ENCODE data around the gene ADGRG6.

The ADGRG6 gene

DNA sequence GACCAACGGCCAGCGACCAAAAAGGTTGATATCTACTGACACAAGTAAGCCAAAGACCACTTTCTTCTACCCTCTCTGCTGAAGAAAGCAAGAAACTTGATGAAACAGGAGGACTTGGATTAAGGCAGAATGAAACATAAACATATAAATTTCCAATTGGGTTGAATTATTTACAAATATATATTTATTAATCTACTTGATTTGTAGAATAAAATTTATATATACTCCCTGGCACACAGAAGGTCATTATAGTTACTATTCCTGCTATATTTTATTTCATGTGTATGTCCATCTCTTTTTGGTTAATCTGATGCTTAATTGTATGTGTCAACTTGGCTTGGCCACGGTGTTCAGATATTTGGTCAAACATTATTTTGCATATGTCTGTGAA, 4.2 kb upstream of the ADGRG6 start:
- WGBS (ENCODE audit: insufficient coverage), result no CpG with 5 or more reads among the region's 3 CpGs
- H3K27ac ChIP-seq (ENCODE audit: insufficient read depth in 1 of 2, low read depth in 1 of 2, low read length in 2 of 2, poor library complexity in 1 of 2, severe bottlenecking in 2 of 2), result no peak overlapping the region
- no peak overlapping the region for H3K4me3 ChIP-seq (ENCODE audit: control insufficient read depth in 1 of 7, extremely low read depth in 1 of 7, insufficient read depth in 4 of 7, low read depth in 2 of 7, low read length in 6 of 7)
- H3K9me3 ChIP-seq (ENCODE audit: control extremely low read depth in 1 of 5, control insufficient read depth in 4 of 5, insufficient read depth in 2 of 5, low read depth in 1 of 5, low read length in 4 of 5), result no peaks in the 10 kb centered on the region
- H3K36me3 ChIP-seq (ENCODE audit: control insufficient read depth in 4 of 4, insufficient read depth in 4 of 4, low read length in 3 of 4), result no peaks in the 10 kb centered on the region
- H3K27me3 ChIP-seq (replicated peaks in 2 of 5; ENCODE audit: control insufficient read depth in 4 of 5, insufficient read depth in 5 of 5, low read length in 4 of 5), result no peaks in the 10 kb centered on the region
- DNase-seq, result no peak
- peaks cover 2 to 32% (median 23%) of the 10 kb centered on the region in 4 experiments for H3K4me1 ChIP-seq (ENCODE audit: control extremely low read depth in 1 of 4, control insufficient read depth in 4 of 4, insufficient read depth in 4 of 4, low read length in 3 of 4)
- POLR2A ChIA-PET, result no interaction called here
- CTCF ChIA-PET, result interaction anchor here (0.7 to 1.2 kb wide), 3 partner anchors 10 to 66 kb away, joined by 3 to 6 read pairs (median 3); no protein-coding TSS in a partner anchor

GRCh38 chr6:142297996-142298753, 3.6 kb upstream of the ADGRG6 start:
- DNase-seq, result peak in 2 of 3 donors; percentile 48 to 59
- 81% methylated on average over 2 of the region's 3 CpGs for WGBS (ENCODE audit: insufficient coverage)
- no peak overlapping the region for H3K27ac ChIP-seq (ENCODE audit: insufficient read depth in 1 of 2, low read depth in 1 of 2, low read length in 2 of 2, poor library complexity in 1 of 2, severe bottlenecking in 2 of 2)

DNA sequence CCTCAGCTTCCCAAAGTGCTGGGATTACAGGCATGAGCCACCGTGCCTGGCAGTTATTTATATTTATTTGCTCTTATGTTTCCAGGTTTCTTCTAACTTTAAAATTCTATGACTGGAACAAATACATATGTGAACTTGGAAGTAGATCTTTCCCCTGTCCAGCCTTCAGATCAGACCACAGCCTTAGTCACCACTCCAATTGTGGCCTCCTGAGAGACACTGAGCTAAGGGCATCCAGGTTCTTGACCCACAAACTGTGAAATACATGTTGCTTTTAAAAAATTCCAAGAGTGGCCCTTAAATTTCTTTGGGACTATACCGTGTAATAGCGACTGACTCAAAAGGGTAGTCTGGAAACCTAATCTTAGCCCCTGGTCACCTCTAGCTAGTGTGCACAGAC, 1.5 kb upstream of the ADGRG6 start:
- Histone ChIP-seq H3K9me3 (ENCODE audit: control extremely low read depth in 1 of 5, control insufficient read depth in 4 of 5, insufficient read depth in 2 of 5, low read depth in 1 of 5, low read length in 4 of 5) (no peaks in the 10 kb centered on the region), H3K36me3 (ENCODE audit: control insufficient read depth in 4 of 4, insufficient read depth in 4 of 4, low read length in 3 of 4) (no peaks in the 10 kb centered on the region), H3K27me3 (replicated peaks in 2 of 5; ENCODE audit: control insufficient read depth in 4 of 5, insufficient read depth in 5 of 5, low read length in 4 of 5) (no peaks in the 10 kb centered on the region), H3K4me1 (ENCODE audit: control extremely low read depth in 1 of 4, control insufficient read depth in 4 of 4, insufficient read depth in 4 of 4, low read length in 3 of 4) (peaks cover 2 to 31% (median 18%) of the 10 kb centered on the region in 4 experiments), H3K27ac (ENCODE audit: insufficient read depth in 1 of 2, low read depth in 1 of 2, low read length in 2 of 2, poor library complexity in 1 of 2, severe bottlenecking in 2 of 2) (no peak overlapping the region), H3K4me3 (ENCODE audit: control insufficient read depth in 1 of 7, extremely low read depth in 1 of 7, insufficient read depth in 4 of 7, low read depth in 2 of 7, low read length in 6 of 7) (peak overlapping the region in 1 of 7 experiments; percentile 85)
- POLR2A ChIA-PET, result no interaction called here
- WGBS (ENCODE audit: insufficient coverage), result 85% methylated on average over 3 of the region's 3 CpGs
- no peak for DNase-seq
- CTCF ChIA-PET, result interaction anchor here (0.8 to 1.3 kb wide), 2 partner anchors 13 to 103 kb away, joined by 3 read pairs; no protein-coding TSS in a partner anchor

More at GRCh38 chr6:142297996-142298753, 3.6 kb upstream of the ADGRG6 start:
- Histone ChIP-seq H3K27me3 (replicated peaks in 2 of 5; ENCODE audit: control insufficient read depth in 4 of 5, insufficient read depth in 5 of 5, low read length in 4 of 5) (no peaks in the 10 kb centered on the region), H3K36me3 (ENCODE audit: control insufficient read depth in 4 of 4, insufficient read depth in 4 of 4, low read length in 3 of 4) (no peaks in the 10 kb centered on the region), H3K4me3 (ENCODE audit: control insufficient read depth in 1 of 7, extremely low read depth in 1 of 7, insufficient read depth in 4 of 7, low read depth in 2 of 7, low read length in 6 of 7) (no peak overlapping the region), H3K9me3 (ENCODE audit: control extremely low read depth in 1 of 5, control insufficient read depth in 4 of 5, insufficient read depth in 2 of 5, low read depth in 1 of 5, low read length in 4 of 5) (no peaks in the 10 kb centered on the region), H3K4me1 (ENCODE audit: control extremely low read depth in 1 of 4, control insufficient read depth in 4 of 4, insufficient read depth in 4 of 4, low read length in 3 of 4) (peaks cover 2 to 38% (median 23%) of the 10 kb centered on the region in 4 experiments)
- CTCF ChIA-PET, result interaction anchor here (1.2 kb wide), 1 partner anchor 66 kb away, joined by 3 read pairs; no protein-coding TSS in a partner anchor
- POLR2A ChIA-PET, result no interaction called here

DNA sequence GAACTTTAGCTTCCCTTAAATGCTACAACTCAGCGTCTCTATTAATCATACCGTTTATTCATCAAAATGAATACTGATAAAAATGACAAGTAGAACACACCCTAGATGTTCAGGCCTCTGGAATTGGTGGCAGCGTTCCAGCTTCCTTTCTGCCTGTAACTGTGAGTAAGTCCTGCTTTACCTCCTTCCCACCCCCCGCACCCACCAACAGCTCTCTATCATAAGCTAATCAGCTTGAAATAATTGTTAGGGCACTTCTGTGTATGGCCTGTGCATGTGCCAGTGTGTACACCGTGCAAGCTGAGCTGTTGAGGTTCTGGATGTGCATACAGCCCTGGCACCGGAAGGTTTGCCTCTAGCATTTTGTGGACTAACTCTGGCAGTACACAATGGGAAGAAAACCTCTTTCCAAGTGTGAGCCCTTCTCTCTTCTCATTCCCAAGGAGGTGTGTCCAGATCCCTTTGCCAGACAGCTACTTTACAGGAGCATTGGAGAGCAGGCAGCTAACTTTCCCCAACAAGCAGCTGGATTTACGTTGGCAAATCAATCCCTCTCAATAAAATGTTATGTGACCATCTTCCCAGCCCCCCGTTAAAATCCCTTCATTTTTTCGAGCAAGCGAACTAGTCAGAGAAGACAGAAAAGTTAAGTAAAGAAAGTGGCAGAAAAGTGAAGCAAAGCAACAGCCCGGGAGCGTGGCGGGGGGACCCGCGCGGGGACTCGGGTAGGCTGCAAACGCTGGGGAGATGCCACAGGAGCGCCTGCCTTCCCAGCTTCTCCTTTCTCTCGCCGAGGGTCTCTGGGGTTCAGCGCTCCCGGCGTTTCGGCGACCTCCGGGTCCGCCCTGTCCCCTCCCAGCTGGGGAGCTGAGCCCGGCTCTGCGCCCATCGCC, 803 bp upstream of the ADGRG6 start:
- CTCF ChIA-PET, result interaction anchor here (0.8 to 1.7 kb wide), 10 partner anchors 12 to 172 kb away, joined by 3 to 6 read pairs (median 3); no protein-coding TSS in a partner anchor
- H3K27me3 ChIP-seq (replicated peaks in 2 of 5; ENCODE audit: control insufficient read depth in 4 of 5, insufficient read depth in 5 of 5, low read length in 4 of 5), result no peaks in the 10 kb centered on the region
- H3K27ac ChIP-seq (ENCODE audit: insufficient read depth in 1 of 2, low read depth in 1 of 2, low read length in 2 of 2, poor library complexity in 1 of 2, severe bottlenecking in 2 of 2), result peak overlapping the region in 1 of 2 experiments; percentile 40
- POLR2A ChIA-PET, result no interaction called here
- peak overlapping the region; percentile 67 to 96 (median 78) for H3K4me3 ChIP-seq (ENCODE audit: control insufficient read depth in 1 of 7, extremely low read depth in 1 of 7, insufficient read depth in 4 of 7, low read depth in 2 of 7, low read length in 6 of 7)
- DNase-seq, result peak; percentile 24 to 50 (median 47)
- 8% methylated on average over 26 of the region's 31 CpGs for WGBS (ENCODE audit: insufficient coverage)
- no peaks in the 10 kb centered on the region for H3K36me3 ChIP-seq (ENCODE audit: control insufficient read depth in 4 of 4, insufficient read depth in 4 of 4, low read length in 3 of 4)
- H3K4me1 ChIP-seq (ENCODE audit: control extremely low read depth in 1 of 4, control insufficient read depth in 4 of 4, insufficient read depth in 4 of 4, low read length in 3 of 4), result peaks cover 2 to 31% (median 18%) of the 10 kb centered on the region in 4 experiments
- H3K9me3 ChIP-seq (ENCODE audit: control extremely low read depth in 1 of 5, control insufficient read depth in 4 of 5, insufficient read depth in 2 of 5, low read depth in 1 of 5, low read length in 4 of 5), result no peaks in the 10 kb centered on the region

DNA sequence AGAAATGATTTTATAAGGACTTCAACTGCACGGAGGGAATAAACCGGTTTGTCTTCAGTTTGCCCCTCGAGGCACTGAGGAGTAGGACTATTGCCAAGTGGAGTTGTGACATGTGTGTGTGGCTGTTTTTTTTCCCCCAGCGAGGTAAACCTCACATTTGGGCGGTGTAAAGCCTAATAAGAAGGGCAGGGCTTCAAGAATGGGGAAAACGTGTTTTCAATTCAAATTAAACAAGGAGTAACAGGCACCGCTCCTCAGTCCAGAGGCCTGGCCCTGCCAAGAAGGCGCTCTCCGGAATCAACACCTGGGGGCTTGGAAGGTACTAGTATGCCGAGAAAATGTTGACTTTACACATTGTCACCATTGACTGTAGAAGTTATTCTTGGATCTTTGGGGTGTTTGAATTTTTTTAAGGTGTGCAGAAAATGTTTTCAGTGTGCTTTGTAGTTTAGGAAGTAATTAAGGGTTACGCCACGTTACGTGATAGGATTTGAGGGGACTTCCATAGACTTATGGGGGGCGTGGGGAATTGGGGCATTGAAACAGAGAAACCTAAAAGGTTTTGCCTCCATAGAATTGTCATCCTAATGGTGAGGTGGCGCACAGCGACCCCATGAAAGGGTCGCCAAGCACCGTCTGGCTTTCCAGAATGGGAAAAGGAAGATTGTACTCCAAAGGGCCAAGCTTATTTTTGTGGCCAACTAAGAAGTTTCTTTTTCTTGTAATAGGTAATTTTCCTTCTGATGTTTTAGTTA, 791 bp downstream of the ADGRG6 start:
- Histone ChIP-seq H3K4me1 (ENCODE audit: control extremely low read depth in 1 of 4, control insufficient read depth in 4 of 4, insufficient read depth in 4 of 4, low read length in 3 of 4) (peaks cover 2 to 31% (median 16%) of the 10 kb centered on the region in 4 experiments), H3K36me3 (ENCODE audit: control insufficient read depth in 4 of 4, insufficient read depth in 4 of 4, low read length in 3 of 4) (no peaks in the 10 kb centered on the region), H3K4me3 (ENCODE audit: control insufficient read depth in 1 of 7, extremely low read depth in 1 of 7, insufficient read depth in 4 of 7, low read depth in 2 of 7, low read length in 6 of 7) (peak overlapping the region in 6 of 7 experiments; percentile 74 to 96 (median 82)), H3K27ac (ENCODE audit: insufficient read depth in 1 of 2, low read depth in 1 of 2, low read length in 2 of 2, poor library complexity in 1 of 2, severe bottlenecking in 2 of 2) (no peak overlapping the region), H3K9me3 (ENCODE audit: control extremely low read depth in 1 of 5, control insufficient read depth in 4 of 5, insufficient read depth in 2 of 5, low read depth in 1 of 5, low read length in 4 of 5) (no peaks in the 10 kb centered on the region), H3K27me3 (replicated peaks in 2 of 5; ENCODE audit: control insufficient read depth in 4 of 5, insufficient read depth in 5 of 5, low read length in 4 of 5) (no peaks in the 10 kb centered on the region)
- ChIA-PET POLR2A (no interaction called here), CTCF (interaction anchor here (1.2 to 1.6 kb wide), 2 partner anchors 78 to 84 kb away, joined by 3 to 6 read pairs; no protein-coding TSS in a partner anchor)
- WGBS (ENCODE audit: insufficient coverage), result 65% methylated on average over 18 of the region's 18 CpGs
- DNase-seq, result peak; percentile 42 to 72 (median 72)

- Histone ChIP-seq H3K27ac (ENCODE audit: insufficient read depth in 1 of 2, low read depth in 1 of 2, low read length in 2 of 2, poor library complexity in 1 of 2, severe bottlenecking in 2 of 2) (no peak overlapping the region), H3K4me1 (ENCODE audit: control extremely low read depth in 1 of 4, control insufficient read depth in 4 of 4, insufficient read depth in 4 of 4, low read length in 3 of 4) (peaks cover 2 to 28% (median 15%) of the 10 kb centered on the region in 4 experiments), H3K27me3 (replicated peaks in 2 of 5; ENCODE audit: control insufficient read depth in 4 of 5, insufficient read depth in 5 of 5, low read length in 4 of 5) (no peaks in the 10 kb centered on the region), H3K9me3 (ENCODE audit: control extremely low read depth in 1 of 5, control insufficient read depth in 4 of 5, insufficient read depth in 2 of 5, low read depth in 1 of 5, low read length in 4 of 5) (no peaks in the 10 kb centered on the region), H3K4me3 (ENCODE audit: control insufficient read depth in 1 of 7, extremely low read depth in 1 of 7, insufficient read depth in 4 of 7, low read depth in 2 of 7, low read length in 6 of 7) (peak overlapping the region in 2 of 7 experiments; percentile 25 to 85), H3K36me3 (ENCODE audit: control insufficient read depth in 4 of 4, insufficient read depth in 4 of 4, low read length in 3 of 4) (no peaks in the 10 kb centered on the region)
- POLR2A ChIA-PET, result no interaction called here
- no peak for DNase-seq
- CTCF ChIA-PET, result no interaction called here
- WGBS (ENCODE audit: insufficient coverage), result no CpG with 5 or more reads among the region's 2 CpGs
Measured at GRCh38 chr6:142303176-142303533, 1.3 kb downstream of the ADGRG6 start.

Data from common myeloid progenitor, CD34-positive (primary cell).